Smooth muscle cell (in vitro differentiated cells): ENCODE data around the gene TMEM120B. TPM values are rescaled to one million over a fixed set of nuclear protein-coding genes. Genes with fewer than 3 reads are reported as not detected.

Experiments used
- DNase-seq: peaks from one replicate; lab custom pipeline; 2025; ENCODE audit not compliant: unreplicated experiment; lab: John Stamatoyannopoulos, UW
- H2AFZ ChIP-seq: fragments of 200-600 bp; sonication (generic); 2 replicates; pipeline ENCODE4 v1.6.0; 2016; ENCODE audit warnings: antibody characterized with exemption, low read depth, mild to moderate bottlenecking
- H3F3A ChIP-seq: fragments of 200-600 bp; sonication (generic); 2 replicates; pipeline ENCODE4 v1.6.0; 2017; ENCODE audit warnings: antibody characterized with exemption, low read depth
- H3K27ac ChIP-seq: fragments of 200-600 bp; sonication (generic); 2 replicates; pipeline ENCODE4 v1.5.1; 2016; ENCODE audit warnings: low read depth, mild to moderate bottlenecking
- H3K27me3 ChIP-seq: fragments of 200-600 bp; sonication (generic); 2 replicates; pipeline ENCODE4 v1.6.1; 2016; ENCODE audit warnings: low read depth, mild to moderate bottlenecking
- H3K36me3 ChIP-seq: fragments of 200-600 bp; sonication (generic); 2 replicates; pipeline ENCODE4 v1.5.1; 2016; ENCODE audit warnings: low read depth
- H3K4me1 ChIP-seq: fragments of 200-600 bp; sonication (generic); 2 replicates; pipeline ENCODE4 v1.5.1; 2016; ENCODE audit warnings: low read depth
- H3K4me2 ChIP-seq: fragments of 200-600 bp; sonication (generic); 2 replicates; pipeline ENCODE4 v1.6.0; 2016; ENCODE audit warnings: mild to moderate bottlenecking
- H3K4me3 ChIP-seq: fragments of 200-600 bp; sonication (generic); 2 replicates; pipeline ENCODE4 v1.5.1; 2016; ENCODE audit warnings: mild to moderate bottlenecking
- H3K79me2 ChIP-seq: fragments of 200-600 bp; sonication (generic); 2 replicates; pipeline ENCODE4 v1.6.0; 2016; ENCODE audit warnings: low read depth, mild to moderate bottlenecking
- H3K9ac ChIP-seq: fragments of 200-600 bp; sonication (generic); 2 replicates; pipeline ENCODE4 v1.6.0; 2016; ENCODE audit warnings: low read depth
- H3K9me3 ChIP-seq: fragments of 200-600 bp; sonication (generic); replicated peaks from 2 replicates; pipeline ENCODE4 v1.5.1; 2016; ENCODE audit warnings: low read depth
- H4K20me1 ChIP-seq: fragments of 200-600 bp; sonication (generic); 2 replicates; pipeline ENCODE4 v1.6.0; 2016; ENCODE audit warnings: low read depth
- WGBS: methylation state at CpG from one replicate; pipeline ENCODE4 v1.1.7; 2016; ENCODE audit warnings: low lambda C conversion rate; 5-methylcytosine and 5-hydroxymethylcytosine counted together
- polyA plus RNA-seq: library from polyadenylated mRNA; unstranded; fragments of >200 nt; fragmentation: Nextera tagmentation; extraction: Ambion mirVana; gene quantifications from 2 replicates; pipeline ENCODE4 v1.2.1, GENCODE V29; 2016
- total RNA-seq: library from RNA; depleted of rRNA; stranded (reverse); fragments of >200 nt; gene quantifications from 2 replicates; pipeline ENCODE4 v1.2.3, GENCODE V29; 2014
- TF ChIP-seq, protein P1 (sequence below): fragments of 200-600 bp; sonication (generic); IDR thresholded peaks from 2 replicates; pipeline ENCODE4 v1.5.1; 2017; ENCODE audit warnings: borderline replicate concordance, mild to moderate bottlenecking, antibody characterized with exemption; ENCODE audit not compliant: insufficient read depth, poor library complexity, severe bottlenecking

TMEM120B gene
- total and polyA plus RNA-seq, 2 experiments from 2014 or later = 5.3 to 7.6 TPM

DNA sequence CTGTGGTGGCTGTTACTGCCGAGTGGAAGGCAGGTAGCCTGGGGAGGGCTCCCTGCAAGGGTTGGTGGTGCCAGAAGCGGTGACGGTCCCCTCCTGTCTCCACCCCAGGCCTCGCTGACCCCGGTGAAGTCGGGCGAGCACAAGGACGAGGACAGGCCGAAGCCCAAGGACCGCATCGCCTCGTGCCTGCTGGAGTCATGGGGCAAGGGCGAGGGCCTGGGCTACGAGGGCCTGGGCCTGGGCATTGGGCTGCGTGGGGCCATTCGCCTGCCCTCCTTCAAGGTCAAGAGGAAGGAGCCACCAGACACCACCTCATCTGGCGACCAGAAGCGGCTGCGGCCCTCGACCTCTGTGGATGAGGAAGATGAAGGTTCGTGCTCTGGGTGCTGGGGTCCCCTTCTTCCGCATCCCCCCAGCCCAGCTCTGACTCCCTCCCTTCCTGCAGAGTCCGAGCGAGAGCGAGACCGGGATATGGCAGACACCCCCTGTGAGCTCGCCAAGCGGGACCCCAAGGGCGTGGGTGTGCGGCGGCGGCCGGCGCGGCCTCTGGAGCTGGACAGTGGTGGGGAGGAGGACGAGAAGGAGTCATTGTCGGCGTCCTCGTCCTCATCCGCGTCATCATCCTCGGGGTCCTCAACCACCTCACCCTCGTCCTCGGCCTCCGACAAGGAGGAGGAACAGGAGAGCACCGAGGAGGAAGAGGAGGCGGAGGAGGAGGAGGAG is 104.5 kb downstream of the TMEM120B start:
- H3F3A ChIP-seq = no peaks in the 10 kb centered on the region
- H4K20me1 ChIP-seq = peaks cover 44% of the 10 kb centered on the region
- H3K4me3 ChIP-seq = no peak overlapping the region
- no peaks in the 10 kb centered on the region for H3K27me3 ChIP-seq
- H2AFZ ChIP-seq = no peak overlapping the region
- H3K4me1 ChIP-seq = peaks cover 5% of the 10 kb centered on the region
- peaks cover 30% of the 10 kb centered on the region for H3K79me2 ChIP-seq
- H3K36me3 ChIP-seq = no peaks in the 10 kb centered on the region
- TF ChIP-seq, protein P1, sequence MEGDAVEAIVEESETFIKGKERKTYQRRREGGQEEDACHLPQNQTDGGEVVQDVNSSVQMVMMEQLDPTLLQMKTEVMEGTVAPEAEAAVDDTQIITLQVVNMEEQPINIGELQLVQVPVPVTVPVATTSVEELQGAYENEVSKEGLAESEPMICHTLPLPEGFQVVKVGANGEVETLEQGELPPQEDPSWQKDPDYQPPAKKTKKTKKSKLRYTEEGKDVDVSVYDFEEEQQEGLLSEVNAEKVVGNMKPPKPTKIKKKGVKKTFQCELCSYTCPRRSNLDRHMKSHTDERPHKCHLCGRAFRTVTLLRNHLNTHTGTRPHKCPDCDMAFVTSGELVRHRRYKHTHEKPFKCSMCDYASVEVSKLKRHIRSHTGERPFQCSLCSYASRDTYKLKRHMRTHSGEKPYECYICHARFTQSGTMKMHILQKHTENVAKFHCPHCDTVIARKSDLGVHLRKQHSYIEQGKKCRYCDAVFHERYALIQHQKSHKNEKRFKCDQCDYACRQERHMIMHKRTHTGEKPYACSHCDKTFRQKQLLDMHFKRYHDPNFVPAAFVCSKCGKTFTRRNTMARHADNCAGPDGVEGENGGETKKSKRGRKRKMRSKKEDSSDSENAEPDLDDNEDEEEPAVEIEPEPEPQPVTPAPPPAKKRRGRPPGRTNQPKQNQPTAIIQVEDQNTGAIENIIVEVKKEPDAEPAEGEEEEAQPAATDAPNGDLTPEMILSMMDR = no peak
- no peak for DNase-seq
- H3K4me2 ChIP-seq = no peak overlapping the region
- H3K27ac ChIP-seq = no peak overlapping the region
- no peaks in the 10 kb centered on the region for H3K9me3 ChIP-seq
- WGBS = 97% methylated on average over 23 of the region's 47 CpGs
- no peak overlapping the region for H3K9ac ChIP-seq

DNA sequence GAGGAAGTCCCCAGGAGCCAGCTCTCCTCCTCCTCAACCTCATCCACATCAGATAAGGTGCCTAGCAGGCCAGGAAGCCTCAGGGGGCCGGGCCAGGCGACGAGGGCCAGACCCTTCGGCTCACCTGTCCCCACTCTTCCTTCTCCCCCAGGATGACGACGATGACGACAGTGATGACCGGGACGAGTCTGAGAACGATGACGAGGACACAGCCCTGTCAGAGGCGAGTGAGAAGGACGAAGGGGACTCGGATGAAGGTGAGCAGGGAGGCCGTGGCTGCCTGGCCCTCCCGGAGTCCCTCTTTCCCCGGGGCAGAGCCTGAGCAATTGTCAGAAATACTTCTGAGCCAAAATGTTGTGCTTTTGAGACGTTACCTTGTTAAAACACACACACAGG is 105.1 kb downstream of the TMEM120B start:
- Histone ChIP-seq H3K36me3 (no peaks in the 10 kb centered on the region), H2AFZ (no peak overlapping the region), H3F3A (no peaks in the 10 kb centered on the region), H3K27ac (no peak overlapping the region), H3K4me3 (no peak overlapping the region), H3K4me2 (no peak overlapping the region), H3K9me3 (no peaks in the 10 kb centered on the region), H3K4me1 (peaks cover 4% of the 10 kb centered on the region), H3K27me3 (no peaks in the 10 kb centered on the region), H4K20me1 (peaks cover 38% of the 10 kb centered on the region), H3K9ac (no peak overlapping the region), H3K79me2 (peaks cover 24% of the 10 kb centered on the region)
- DNase-seq = no peak
- 96% methylated on average over 18 of the region's 18 CpGs for WGBS
- TF ChIP-seq, protein P1 = no peak

DNA sequence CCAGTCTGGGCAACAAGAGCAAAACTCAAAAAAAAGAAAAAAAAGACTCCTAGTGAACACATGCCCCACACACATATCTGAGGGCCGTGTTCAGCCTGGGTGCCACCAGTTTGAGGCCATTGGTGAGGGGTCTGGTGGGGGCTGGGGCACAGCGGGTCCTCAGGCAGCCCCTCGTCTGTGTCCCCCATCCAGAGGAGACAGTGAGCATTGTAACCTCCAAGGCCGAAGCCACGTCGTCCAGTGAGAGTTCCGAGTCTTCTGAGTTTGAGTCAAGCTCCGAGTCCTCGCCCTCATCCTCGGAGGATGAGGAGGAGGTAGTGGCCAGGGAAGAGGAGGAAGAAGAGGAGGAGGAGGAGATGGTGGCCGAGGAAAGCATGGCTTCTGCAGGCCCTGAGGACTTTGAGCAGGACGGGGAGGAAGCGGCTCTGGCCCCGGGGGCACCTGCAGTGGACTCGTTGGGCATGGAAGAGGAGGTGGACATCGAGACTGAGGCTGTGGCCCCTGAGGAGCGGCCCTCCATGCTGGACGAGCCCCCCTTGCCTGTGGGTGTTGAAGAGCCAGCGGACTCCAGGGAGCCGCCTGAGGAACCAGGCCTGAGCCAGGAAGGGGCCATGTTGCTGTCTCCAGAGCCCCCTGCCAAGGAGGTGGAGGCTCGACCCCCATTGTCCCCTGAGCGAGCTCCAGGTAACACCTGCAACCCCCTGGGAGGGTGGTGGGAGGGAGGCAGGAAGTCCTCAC is 106.8 kb downstream of the TMEM120B start:
- H3K27ac ChIP-seq = no peak overlapping the region
- H3K79me2 ChIP-seq = peaks cover 11% of the 10 kb centered on the region
- WGBS = 94% methylated on average over 22 of the region's 22 CpGs
- H2AFZ ChIP-seq = no peak overlapping the region
- H3F3A ChIP-seq = no peaks in the 10 kb centered on the region
- H3K9ac ChIP-seq = no peak overlapping the region
- no peaks in the 10 kb centered on the region for H3K36me3 ChIP-seq
- TF ChIP-seq, protein P1 = no peak
- H3K4me3 ChIP-seq = no peak overlapping the region
- DNase-seq = no peak
- peaks cover 23% of the 10 kb centered on the region for H4K20me1 ChIP-seq
- H3K4me1 ChIP-seq = no peaks in the 10 kb centered on the region
- no peaks in the 10 kb centered on the region for H3K9me3 ChIP-seq
- no peak overlapping the region for H3K4me2 ChIP-seq
- no peaks in the 10 kb centered on the region for H3K27me3 ChIP-seq

DNA sequence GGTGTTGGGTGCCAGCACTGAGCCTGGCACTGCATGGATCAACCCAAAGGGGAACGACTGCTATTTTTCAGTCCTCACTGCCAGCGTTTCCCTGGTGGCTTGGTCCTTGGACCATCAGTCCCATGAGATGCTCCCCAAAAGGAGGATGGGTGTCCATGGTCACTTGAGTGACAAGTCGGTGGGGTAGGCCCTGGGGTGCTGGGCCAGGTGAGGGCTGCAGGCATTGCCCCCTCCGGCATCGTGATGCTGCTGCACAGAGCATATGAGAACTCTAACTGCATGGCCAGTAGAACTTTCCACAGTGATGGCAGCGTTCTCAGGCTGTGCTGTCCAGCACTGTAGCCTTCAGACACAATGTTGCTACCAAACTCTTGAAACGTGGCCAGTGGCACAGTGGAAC is 107.5 kb downstream of the TMEM120B start:
- 92% methylated on average over 7 of the region's 7 CpGs for WGBS
- no peaks in the 10 kb centered on the region for H3K27me3 ChIP-seq
- peaks cover 5% of the 10 kb centered on the region for H3K79me2 ChIP-seq
- H3K4me1 ChIP-seq = no peaks in the 10 kb centered on the region
- H3K9me3 ChIP-seq = no peaks in the 10 kb centered on the region
- no peaks in the 10 kb centered on the region for H3K36me3 ChIP-seq
- H4K20me1 ChIP-seq = peaks cover 18% of the 10 kb centered on the region
- no peak overlapping the region for H3K4me3 ChIP-seq
- H3F3A ChIP-seq = no peaks in the 10 kb centered on the region
- H3K27ac ChIP-seq = no peak overlapping the region
- H2AFZ ChIP-seq = no peak overlapping the region
- H3K9ac ChIP-seq = no peak overlapping the region
- DNase-seq = no peak
- H3K4me2 ChIP-seq = no peak overlapping the region
- TF ChIP-seq, protein P1 = no peak
